IMR-90 (cell line): ENCODE results near the gene OSM. TPM values are rescaled to one million over a fixed set of nuclear protein-coding genes. Genes with fewer than 3 reads are reported as not detected.

Experiments used
- ATAC-seq: fragments of 200-7000 bp; cut with Tn5 transposase; 2 replicates; pipeline ENCODE4 v1.9.1; 2020; ENCODE audit warnings: low read depth, mild to moderate bottlenecking, moderate library complexity
- BruUV-seq: library from RNA; stranded (reverse); fragments of 400-500 nt; replicated peaks from 2 replicates; lab custom pipeline; 2021; lab: Mats Ljungman, UMichigan
- CTCF ChIA-PET: fragments of 300-600 bp; formaldehyde crosslinking; extraction: SDS; loops from one replicate; lab custom pipeline; 2021; ENCODE audit warnings: antibody characterized with exemption; lab: Yijun Ruan, JAX
- POLR2A ChIA-PET: fragments of 300-600 bp; sonication (Branson Sonifier 250); formaldehyde crosslinking; loops from one replicate; lab custom pipeline; 2022; ENCODE audit warnings: antibody characterized with exemption; ENCODE audit not compliant: unreplicated experiment; lab: Charles Lee
- DNase-seq: peaks from one replicate; pipeline ENCODE4 v3.0.0; 2013
- H2AFZ ChIP-seq: replicated peaks from 2 replicates; pipeline ENCODE3; 2013; ENCODE audit warnings: low read length, mild to moderate bottlenecking; ENCODE audit not compliant: poor library complexity
- H2AK5ac ChIP-seq: 2 replicates; pipeline ENCODE4 v1.6.1; 2013; ENCODE audit warnings: low read depth, low read length, inconsistent platforms
- H2AK9ac ChIP-seq: replicated peaks from 2 replicates; pipeline ENCODE3; 2013; ENCODE audit warnings: mild to moderate bottlenecking, low read depth, low read length, moderate library complexity; ENCODE audit not compliant: poor library complexity
- H2BK120ac ChIP-seq: 2 replicates; pipeline ENCODE4 v1.6.1; 2013; ENCODE audit warnings: low read depth, low read length, inconsistent platforms
- H2BK15ac ChIP-seq: 3 replicates; pipeline ENCODE4 v1.6.1; 2013; ENCODE audit warnings: low read depth, low read length, inconsistent platforms
- H2BK20ac ChIP-seq: 2 replicates; pipeline ENCODE4 v1.6.1; 2013; ENCODE audit warnings: low read depth, mild to moderate bottlenecking, inconsistent platforms, low read length, moderate library complexity
- H2BK5ac ChIP-seq: 2 replicates; pipeline ENCODE4 v1.6.1; 2013; ENCODE audit warnings: mild to moderate bottlenecking, low read depth, low read length, inconsistent platforms; ENCODE audit not compliant: poor library complexity, severe bottlenecking
- H3K14ac ChIP-seq: replicated peaks from 2 replicates; pipeline ENCODE4 v1.6.1; 2013; ENCODE audit warnings: low read depth, low read length, inconsistent platforms
- H3K18ac ChIP-seq: 2 replicates; pipeline ENCODE4 v1.6.1; 2013; ENCODE audit warnings: low read depth, low read length, control low read depth
- H3K23ac ChIP-seq: 2 replicates; pipeline ENCODE4 v1.6.1; 2013; ENCODE audit warnings: low read depth, low read length, inconsistent platforms
- H3K27ac ChIP-seq: 2 replicates; pipeline ENCODE4 v1.5.1; 2013; ENCODE audit warnings: mild to moderate bottlenecking, control low read depth, low read length; ENCODE audit not compliant: insufficient read depth
- H3K27me3 ChIP-seq: 2 replicates; pipeline ENCODE4 v1.6.1; 2013; ENCODE audit warnings: low read length; ENCODE audit not compliant: control insufficient read depth, insufficient read depth
- H3K36me3 ChIP-seq: 2 replicates; pipeline ENCODE4 v1.6.1; 2013; ENCODE audit warnings: low read length, mixed read lengths; ENCODE audit not compliant: control insufficient read depth, insufficient read depth
- H3K4ac ChIP-seq: 2 replicates; pipeline ENCODE4 v1.6.1; 2013; ENCODE audit warnings: low read depth, low read length, inconsistent platforms
- H3K4me1 ChIP-seq: 2 replicates; pipeline ENCODE4 v1.6.1; 2013; ENCODE audit warnings: low read length, mixed read lengths; ENCODE audit not compliant: control insufficient read depth, insufficient read depth
- H3K4me2 ChIP-seq: 2 replicates; pipeline ENCODE4 v1.6.1; 2013; ENCODE audit warnings: low read depth, mild to moderate bottlenecking, control low read depth, low read length, moderate library complexity
- H3K4me3 ChIP-seq: 2 replicates; pipeline ENCODE4 v1.5.1; 2013; ENCODE audit warnings: low read depth, mild to moderate bottlenecking, control low read depth, low read length, moderate library complexity; ENCODE audit not compliant: insufficient read depth
- H3K56ac ChIP-seq: 2 replicates; pipeline ENCODE4 v1.6.1; 2013; ENCODE audit warnings: low read length, inconsistent platforms; ENCODE audit not compliant: insufficient read depth; ENCODE audit errors: extremely low read depth
- H3K79me1 ChIP-seq, 2 experiments: 2 replicates each; pipeline ENCODE4 v1.6.1; 2013; ENCODE audit warnings: low read length in 2 of 2, inconsistent platforms in 1 of 2, low read depth in 1 of 2
- H3K9ac ChIP-seq: 2 replicates; pipeline ENCODE4 v1.6.1; 2013; ENCODE audit warnings: low read depth, low read length, control low read depth
- H3K9me1 ChIP-seq: 2 replicates; pipeline ENCODE4 v1.6.1; 2013; ENCODE audit warnings: low read length, inconsistent platforms; ENCODE audit not compliant: insufficient read depth
- H3K9me3 ChIP-seq: 2 replicates; pipeline ENCODE4 v1.6.1; 2013; ENCODE audit warnings: low read length; ENCODE audit not compliant: control insufficient read depth, insufficient read depth
- H4K20me1 ChIP-seq: 2 replicates; pipeline ENCODE4 v1.6.1; 2013; ENCODE audit warnings: low read length, inconsistent platforms; ENCODE audit not compliant: insufficient read depth
- H4K5ac ChIP-seq: 2 replicates; pipeline ENCODE4 v1.6.1; 2013; ENCODE audit warnings: mild to moderate bottlenecking, low read depth, low read length, control low read depth
- H4K8ac ChIP-seq, 2 experiments: 2 replicates each; pipeline ENCODE4 v1.6.1; 2013; ENCODE audit warnings: low read depth in 2 of 2, low read length in 2 of 2, control low read depth in 1 of 2, inconsistent platforms in 1 of 2
- H4K91ac ChIP-seq: 2 replicates; pipeline ENCODE4 v1.6.1; 2013; ENCODE audit warnings: low read depth, low read length, inconsistent platforms; ENCODE audit not compliant: insufficient read depth
- CEBPB ChIP-seq: IDR thresholded peaks from 2 replicates; pipeline ENCODE4 v1.6.1; 2012; ENCODE audit warnings: low read depth, low read length, improper control_type of control experiment
- CHD1 ChIP-seq: IDR thresholded peaks from 2 replicates; pipeline ENCODE4 v1.6.1; 2012; ENCODE audit warnings: low read depth, low read length, improper control_type of control experiment
- FOS ChIP-seq: fragments of 150-350 bp; IDR thresholded peaks from 2 replicates; pipeline ENCODE4 v1.6.1; 2016; ENCODE audit warnings: low read depth, low read length
- MAFK ChIP-seq: IDR thresholded peaks from 2 replicates; pipeline ENCODE4 v1.6.1; 2012; ENCODE audit warnings: low read depth, low read length, improper control_type of control experiment
- MXI1 ChIP-seq: IDR thresholded peaks from 2 replicates; pipeline ENCODE4 v1.6.1; 2012; ENCODE audit warnings: low read depth, mild to moderate bottlenecking, low read length, moderate library complexity, borderline replicate concordance
- POLR2A ChIP-seq: IDR thresholded peaks from 2 replicates; pipeline ENCODE4 v1.6.1; 2012; ENCODE audit warnings: mild to moderate bottlenecking, low read depth, low read length
- RAD21 ChIP-seq: IDR thresholded peaks from 2 replicates; pipeline ENCODE4 v1.6.1; 2012; ENCODE audit warnings: low read length, improper control_type of control experiment
- RFX5 ChIP-seq: IDR thresholded peaks from 2 replicates; pipeline ENCODE4 v1.8.0; 2012; ENCODE audit warnings: low read depth, mild to moderate bottlenecking, low read length, moderate library complexity
- WGBS, 2 experiments: methylation state at CpG; one replicate each; pipeline versions ENCODE4 v1.1.5 to v1.1.7; 2013; ENCODE audit warnings: missing lambda C conversion rate in 2 of 2; ENCODE audit not compliant: insufficient read length in 1 of 2; ENCODE audit errors: extremely low coverage in 2 of 2; 5-methylcytosine and 5-hydroxymethylcytosine counted together
- dilution Hi-C: fragments of 300-500 bp; cut with HindIII; formaldehyde crosslinking; loops from one replicate; pipeline ENCODE4 v1.14.3; 2018; ENCODE audit warnings: low sequenced_read_pairs; ENCODE audit not compliant: unreplicated experiment
- in situ Hi-C: fragments of 300-500 bp; cut with MboI; formaldehyde crosslinking; loops from 3 replicates; pipeline ENCODE4 v1.14.3; 2019; ENCODE audit warnings: low sequenced_read_pairs, inconsistent platforms, mixed read lengths
- intact Hi-C: fragments of 100-400 bp; cut with micrococcal nuclease; formaldehyde crosslinking; loops from 2 replicates; pipeline ENCODE4 v1.10.0; 2022
- polyA plus RNA-seq, 3 experiments: library from polyadenylated mRNA; depleted of rRNA; stranded (reverse); fragments of >200 nt; gene quantifications; 2 replicates each; pipeline ENCODE4 v1.2.3, GENCODE V29; 2012; ENCODE audit warnings: low replicate concordance in 1 of 3
- total RNA-seq: library from RNA; depleted of rRNA; stranded (reverse); fragments of >200 nt; gene quantifications from 2 replicates; pipeline ENCODE4 v1.2.3, GENCODE V29; 2012

The OSM gene
- total and polyA plus RNA-seq, 2 of the 4 experiments (the other 2 are of a cell fraction): not detected

GRCh38 chr22:30251711-30252110 is 14.9 kb downstream of the OSM start:
- CTCF ChIA-PET: no interaction called here
- H2BK20ac ChIP-seq: peak overlapping the region; percentile 89
- H3K36me3 ChIP-seq: no peaks in the 10 kb centered on the region
- H3K27ac ChIP-seq: peak overlapping the region; percentile 76
- peak overlapping the region; percentile 50 for H3K9ac ChIP-seq
- peak overlapping the region; percentile 66; the same call in 1 of the 2 replicates for H3K56ac ChIP-seq
- POLR2A ChIA-PET: no interaction called here
- H3K79me1 ChIP-seq: peaks cover 4 to 12% of the 10 kb centered on the region in 2 experiments; a peak in 3 of 4 replicates
- ATAC-seq: no peak
- peak overlapping the region; percentile 98 for H4K8ac ChIP-seq
- H3K14ac ChIP-seq: peak overlapping the region; percentile 97
- H2AK9ac ChIP-seq: peak overlapping the region; percentile 89
- dilution Hi-C loops (no loop called here), intact Hi-C loops (no loop called here), in situ Hi-C loops (no loop called here)
- H3K27me3 ChIP-seq: no peaks in the 10 kb centered on the region
- H2AK5ac ChIP-seq: peak overlapping the region; percentile 100
- H3K4ac ChIP-seq: peak overlapping the region; percentile 95
- H2BK5ac ChIP-seq: peak overlapping the region; percentile 70
- TF ChIP-seq RFX5 (no peak), MAFK (peak; percentile 33), CHD1 (no peak), MXI1 (no peak), CEBPB (peak; percentile 31; the same call in 1 of the 2 replicates), POLR2A (peak; percentile 77; the same call in 1 of the 2 replicates), FOS (peak; percentile 41; the same call in 1 of the 2 replicates), RAD21 (no peak)
- DNase-seq: peak; percentile 82
- H3K4me1 ChIP-seq: peaks cover 56% of the 10 kb centered on the region
- peak overlapping the region; percentile 66 for H3K18ac ChIP-seq
- WGBS, 2 experiments: no CpG with 5 or more reads among the region's 10 CpGs
- peak overlapping the region; percentile 66; the same call in 1 of the 2 replicates for H3K23ac ChIP-seq
- no TSS peak for BruUV-seq
- H4K20me1 ChIP-seq: no peaks in the 10 kb centered on the region
- H3K9me1 ChIP-seq: peaks cover 16% of the 10 kb centered on the region
- peak overlapping the region; percentile 96 for H2BK120ac ChIP-seq
- peak overlapping the region; percentile 46 for H2AFZ ChIP-seq
- H4K91ac ChIP-seq: peak overlapping the region; percentile 97
- H3K9me3 ChIP-seq: no peaks in the 10 kb centered on the region
- H4K5ac ChIP-seq: peak overlapping the region; percentile 87
- no peak overlapping the region for H3K4me2 ChIP-seq
- peak overlapping the region; percentile 99; the same call in 2 of the 3 replicates for H2BK15ac ChIP-seq
- H3K4me3 ChIP-seq: no peak overlapping the region
